Liver (tissue), 9 donors: ENCODE results near the gene CRYL1. TPM values are rescaled to one million over a fixed set of nuclear protein-coding genes. Genes with fewer than 3 reads are reported as not detected.

Experiments
- DNase-seq: peaks from one replicate; pipeline ENCODE4 v3.0.0-alpha.2; 2017; ENCODE audit warnings: low spot score
- H3K27ac ChIP-seq, 2 donors: one replicate each; pipeline ENCODE4 v1.7.0; 2013; ENCODE audit warnings: inconsistent platforms in 2 of 2, low read length in 2 of 2, control low read depth in 1 of 2, low read depth in 1 of 2, mild to moderate bottlenecking in 1 of 2
- H3K27me3 ChIP-seq, 4 donors: one replicate each; pipeline versions ENCODE4 v1.6.1 to v1.7.0; 2013; ENCODE audit warnings: low read length in 3 of 4, inconsistent platforms in 1 of 4, mild to moderate bottlenecking in 1 of 4, moderate library complexity in 1 of 4; ENCODE audit not compliant: control insufficient read depth in 4 of 4, insufficient read depth in 4 of 4
- H3K36me3 ChIP-seq, 4 donors: one replicate each; pipeline versions ENCODE4 v1.6.1 to v1.7.0; 2013; ENCODE audit warnings: low read length in 3 of 4, mild to moderate bottlenecking in 3 of 4, low read depth in 1 of 4, moderate library complexity in 1 of 4; ENCODE audit not compliant: control insufficient read depth in 4 of 4, insufficient read depth in 3 of 4
- H3K4me1 ChIP-seq, 4 donors: one replicate each; pipeline versions ENCODE4 v1.6.1 to v1.7.0; 2013; ENCODE audit warnings: low read length in 3 of 4, mild to moderate bottlenecking in 3 of 4, moderate library complexity in 1 of 4; ENCODE audit not compliant: control insufficient read depth in 4 of 4, insufficient read depth in 4 of 4
- H3K4me3 ChIP-seq, 3 donors: one replicate each; pipeline versions ENCODE4 v1.6.1 to v1.7.0; 2013; ENCODE audit warnings: low read length in 3 of 3, control low read depth in 1 of 3, low read depth in 1 of 3, mild to moderate bottlenecking in 1 of 3
- H3K9ac ChIP-seq, 2 donors: one replicate each; pipeline ENCODE4 v1.7.0; 2013; ENCODE audit warnings: low read length in 2 of 2, mild to moderate bottlenecking in 2 of 2, moderate library complexity in 2 of 2, control low read depth in 1 of 2, low read depth in 1 of 2
- H3K9me3 ChIP-seq, 4 donors: one replicate each; pipeline versions ENCODE4 v1.6.1 to v1.7.0; 2013; ENCODE audit warnings: low read length in 3 of 4; ENCODE audit not compliant: control insufficient read depth in 4 of 4
- ATF3 ChIP-seq: IDR thresholded peaks from 2 replicates; pipeline ENCODE4 v1.6.1; 2016; ENCODE audit warnings: antibody characterized with exemption
- CTCF ChIP-seq: fragments of 150-350 bp; IDR thresholded peaks from 2 replicates; pipeline ENCODE4 v1.5.1; 2017; ENCODE audit warnings: improper control_type of control experiment, low read depth, low read length; ENCODE audit not compliant: missing input control
- EGR1 ChIP-seq, 2 donors: IDR thresholded peaks; 2 replicates each; pipeline ENCODE4 v1.6.1; 2016 to 2018; ENCODE audit warnings: antibody characterized with exemption in 2 of 2, low read depth in 2 of 2
- FOXA1 ChIP-seq: IDR thresholded peaks from 2 replicates; pipeline ENCODE4 v1.6.1; 2016; ENCODE audit warnings: antibody characterized with exemption
- FOXA2 ChIP-seq: IDR thresholded peaks from 2 replicates; pipeline ENCODE4 v1.6.1; 2016; ENCODE audit warnings: antibody characterized with exemption
- GABPA ChIP-seq, 2 donors: IDR thresholded peaks in 1 of 2; conservative IDR thresholded peaks in 1 of 2; 2 replicates each; pipeline ENCODE4 v1.6.1; 2016; ENCODE audit warnings: antibody characterized with exemption in 2 of 2, mild to moderate bottlenecking in 1 of 2, moderate library complexity in 1 of 2
- HNF4A ChIP-seq, 2 donors: conservative IDR thresholded peaks; 2 replicates each; pipeline ENCODE4 v1.6.1; 2016; ENCODE audit warnings: antibody characterized with exemption in 2 of 2, mild to moderate bottlenecking in 2 of 2
- JUND ChIP-seq, 2 donors: IDR thresholded peaks; 2 replicates each; pipeline ENCODE4 v1.6.1; 2016; ENCODE audit warnings: antibody characterized with exemption in 2 of 2
- MAX ChIP-seq: IDR thresholded peaks from 2 replicates; pipeline ENCODE4 v1.6.1; 2016; ENCODE audit warnings: antibody characterized with exemption
- NR2F2 ChIP-seq: IDR thresholded peaks from 2 replicates; pipeline ENCODE4 v1.6.1; 2016; ENCODE audit warnings: antibody characterized with exemption
- RAD21 ChIP-seq, 2 donors: IDR thresholded peaks; 2 replicates each; pipeline ENCODE4 v1.6.1; 2016; ENCODE audit warnings: antibody characterized with exemption in 2 of 2, mild to moderate bottlenecking in 2 of 2
- REST ChIP-seq: IDR thresholded peaks from 2 replicates; pipeline ENCODE4 v1.6.1; 2016; ENCODE audit warnings: antibody characterized with exemption, mild to moderate bottlenecking
- RXRA ChIP-seq, 2 donors: IDR thresholded peaks; 2 replicates each; pipeline ENCODE4 v1.6.1; 2017 to 2018; ENCODE audit warnings: antibody characterized with exemption in 2 of 2, mild to moderate bottlenecking in 1 of 2
- SP1 ChIP-seq: IDR thresholded peaks from 2 replicates; pipeline ENCODE4 v1.6.1; 2018; ENCODE audit warnings: antibody characterized with exemption, mild to moderate bottlenecking
- TAF1 ChIP-seq: conservative IDR thresholded peaks from 2 replicates; pipeline ENCODE4 v1.6.1; 2016; ENCODE audit warnings: antibody characterized with exemption, mild to moderate bottlenecking
- YY1 ChIP-seq: IDR thresholded peaks from 2 replicates; pipeline ENCODE4 v1.6.1; 2016; ENCODE audit warnings: antibody characterized with exemption, mild to moderate bottlenecking
- ZBTB33 ChIP-seq: IDR thresholded peaks from 2 replicates; pipeline ENCODE4 v1.6.1; 2016; ENCODE audit warnings: antibody characterized with exemption
- WGBS: extraction: QIAGEN DNeasy Blood & Tissue Kit; methylation state at CpG from one replicate; pipeline ENCODE4 v1.1.7; 2013; 5-methylcytosine and 5-hydroxymethylcytosine counted together
- polyA plus RNA-seq, 2 donors: library from polyadenylated mRNA; stranded (reverse) in 1 of 2; unstranded in 1 of 2; fragments of 200-250 nt in 1 of 2; fragments of >200 nt in 1 of 2; fragmentation: Nextera tagmentation in 1 of 2; extraction: Ambion mirVana in 1 of 2; gene quantifications; one replicate each; pipeline versions ENCODE4 v1.2.1 to v1.2.3, GENCODE V29; 2013 to 2015
- total RNA-seq, 2 donors: library from RNA; depleted of rRNA; stranded (reverse); fragments of >200 nt; gene quantifications; one replicate each; pipeline ENCODE4 v1.2.3, GENCODE V29; 2014
- donor health status: healthy.
- donor health status: healthy.
- donor health status: healthy.
- donor health status: healthy.
- donor health status: healthy.

Gene CRYL1
- total and polyA plus RNA-seq, 4 donors, result 87.8 to 179 (median 168) TPM

GRCh38 chr13:20431687-20432384, 93.8 kb downstream of the CRYL1 start:
- Histone ChIP-seq H3K27ac (no peak overlapping the region), H3K36me3 (peaks cover 13 to 41% (median 31%) of the 10 kb centered on the region in 4 donors), H3K9ac (no peak overlapping the region), H3K4me1 (peaks cover 2 to 19% (median 14%) of the 10 kb centered on the region in 4 donors), H3K27me3 (no peaks in the 10 kb centered on the region), H3K4me3 (no peak overlapping the region), H3K9me3 (no peaks in the 10 kb centered on the region)
- no peak for DNase-seq
- TF ChIP-seq SP1, result no peak
- no peak for TF ChIP-seq TAF1
- no peak for TF ChIP-seq HNF4A (conservative IDR thresholded peaks at IDR 0.05)
- TF ChIP-seq ATF3, result no peak
- no peak for TF ChIP-seq FOXA2
- no peak for TF ChIP-seq NR2F2
- TF ChIP-seq FOXA1, result no peak
- no peak for TF ChIP-seq GABPA (IDR thresholded peaks at IDR 0.05 in 1 of 2, conservative IDR thresholded peaks at IDR 0.05 in 1 of 2)
- no peak for TF ChIP-seq REST
- TF ChIP-seq RXRA (IDR thresholded peaks at IDR 0.05), result no peak
- TF ChIP-seq EGR1 (IDR thresholded peaks at IDR 0.05; ENCODE audit: low read depth in 2 of 2), result no peak
- TF ChIP-seq RAD21 (IDR thresholded peaks at IDR 0.05), result no peak
- no peak for TF ChIP-seq JUND (IDR thresholded peaks at IDR 0.05)
- no peak for TF ChIP-seq YY1
- no peak for TF ChIP-seq CTCF
- no peak for TF ChIP-seq MAX
- TF ChIP-seq ZBTB33, result no peak
- 94% methylated on average over 15 of the region's 15 CpGs for WGBS
